Chondrocyte (in vitro differentiated cells): Measurements from ENCODE around the gene NRXN2. TPM values are rescaled to one million over a fixed set of nuclear protein-coding genes. Genes with fewer than 3 reads are reported as not detected.

ENCODE experiments used
- DNase-seq: peaks from one replicate; pipeline ENCODE4 v3.0.0; 2021; ENCODE audit warnings: mixed read lengths, low spot score
- H3K27ac Mint-ChIP-seq: one replicate; pipeline ENCODE4 v1.8.0; 2021; ENCODE audit warnings: mild to moderate bottlenecking, moderate library complexity, mixed read lengths; ENCODE audit not compliant: unreplicated experiment
- H3K27me3 Mint-ChIP-seq: 2 replicates; pipeline ENCODE4 v1.8.0; 2021; ENCODE audit warnings: low read depth, mixed read lengths
- H3K36me3 Mint-ChIP-seq: 2 replicates; pipeline ENCODE4 v1.8.0; 2021; ENCODE audit warnings: low read depth, mixed read lengths
- H3K4me1 Mint-ChIP-seq: 2 replicates; pipeline ENCODE4 v1.8.0; 2021; ENCODE audit warnings: low read depth, mild to moderate bottlenecking, mixed read lengths
- H3K4me3 Mint-ChIP-seq: one replicate; pipeline ENCODE4 v1.8.0; 2021; ENCODE audit warnings: mild to moderate bottlenecking, moderate library complexity, mixed read lengths; ENCODE audit not compliant: unreplicated experiment
- H3K9me3 Mint-ChIP-seq: 2 replicates; pipeline ENCODE4 v1.8.0; 2021; ENCODE audit warnings: low read depth, mixed read lengths
- total RNA-seq: library from RNA; stranded (reverse); gene quantifications from 3 replicates; pipeline ENCODE4 v1.2.1, GENCODE V29; 2021
- TF ChIP-seq, protein P1 (sequence below): fragments of 200-600 bp; sonication (generic); IDR thresholded peaks from 2 replicates; pipeline ENCODE4 v1.5.0; 2021; ENCODE audit warnings: antibody characterized with exemption, mild to moderate bottlenecking, moderate library complexity

NRXN2 gene
- total RNA-seq, 1 donor from 2014 or later: 1.8 TPM

DNA sequence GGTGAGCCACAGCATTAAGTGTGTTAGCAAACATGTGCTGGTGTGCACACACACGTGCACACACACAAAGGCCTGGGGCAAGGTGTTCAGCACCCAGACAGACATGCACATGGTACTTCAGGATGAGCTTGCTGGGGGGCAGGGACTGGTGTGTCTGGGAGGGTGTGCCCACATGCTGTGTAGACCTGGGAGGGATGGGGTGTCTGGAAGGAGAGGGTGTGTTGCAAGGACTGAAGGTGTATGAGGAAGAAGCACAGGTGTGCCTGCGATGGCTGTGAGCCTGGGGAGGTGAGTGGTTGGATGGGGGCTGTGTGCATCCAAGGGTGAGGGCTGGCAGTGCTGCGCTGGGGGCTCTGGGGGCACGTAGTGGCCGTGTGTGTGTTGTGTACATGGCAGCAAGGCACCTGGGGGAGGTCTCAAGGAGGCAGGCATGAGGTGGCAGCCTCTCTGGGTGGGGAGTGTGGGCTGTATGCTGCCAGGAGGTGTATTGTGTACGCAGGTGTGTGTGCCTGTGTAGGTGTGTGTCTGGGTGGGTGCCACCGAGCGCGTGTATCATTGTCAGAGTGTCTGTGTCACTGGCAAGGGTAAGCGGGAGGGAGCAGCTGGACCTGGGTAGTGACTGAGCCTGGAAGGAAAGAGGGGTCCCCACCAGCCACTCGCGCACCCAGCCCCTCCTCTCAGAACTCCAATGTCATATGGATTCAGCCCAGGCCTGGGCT, 2.2 kb downstream of the NRXN2 start:
- Mint-ChIP-seq H3K9me3 (no peaks in the 10 kb centered on the region), H3K4me3 (no peak overlapping the region), H3K4me1 (no peaks in the 10 kb centered on the region), H3K27me3 (peaks cover 71% of the 10 kb centered on the region), H3K27ac (no peak overlapping the region), H3K36me3 (no peaks in the 10 kb centered on the region)
- TF ChIP-seq, protein P1, sequence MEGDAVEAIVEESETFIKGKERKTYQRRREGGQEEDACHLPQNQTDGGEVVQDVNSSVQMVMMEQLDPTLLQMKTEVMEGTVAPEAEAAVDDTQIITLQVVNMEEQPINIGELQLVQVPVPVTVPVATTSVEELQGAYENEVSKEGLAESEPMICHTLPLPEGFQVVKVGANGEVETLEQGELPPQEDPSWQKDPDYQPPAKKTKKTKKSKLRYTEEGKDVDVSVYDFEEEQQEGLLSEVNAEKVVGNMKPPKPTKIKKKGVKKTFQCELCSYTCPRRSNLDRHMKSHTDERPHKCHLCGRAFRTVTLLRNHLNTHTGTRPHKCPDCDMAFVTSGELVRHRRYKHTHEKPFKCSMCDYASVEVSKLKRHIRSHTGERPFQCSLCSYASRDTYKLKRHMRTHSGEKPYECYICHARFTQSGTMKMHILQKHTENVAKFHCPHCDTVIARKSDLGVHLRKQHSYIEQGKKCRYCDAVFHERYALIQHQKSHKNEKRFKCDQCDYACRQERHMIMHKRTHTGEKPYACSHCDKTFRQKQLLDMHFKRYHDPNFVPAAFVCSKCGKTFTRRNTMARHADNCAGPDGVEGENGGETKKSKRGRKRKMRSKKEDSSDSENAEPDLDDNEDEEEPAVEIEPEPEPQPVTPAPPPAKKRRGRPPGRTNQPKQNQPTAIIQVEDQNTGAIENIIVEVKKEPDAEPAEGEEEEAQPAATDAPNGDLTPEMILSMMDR: no peak
- DNase-seq: peak; percentile 63

DNA sequence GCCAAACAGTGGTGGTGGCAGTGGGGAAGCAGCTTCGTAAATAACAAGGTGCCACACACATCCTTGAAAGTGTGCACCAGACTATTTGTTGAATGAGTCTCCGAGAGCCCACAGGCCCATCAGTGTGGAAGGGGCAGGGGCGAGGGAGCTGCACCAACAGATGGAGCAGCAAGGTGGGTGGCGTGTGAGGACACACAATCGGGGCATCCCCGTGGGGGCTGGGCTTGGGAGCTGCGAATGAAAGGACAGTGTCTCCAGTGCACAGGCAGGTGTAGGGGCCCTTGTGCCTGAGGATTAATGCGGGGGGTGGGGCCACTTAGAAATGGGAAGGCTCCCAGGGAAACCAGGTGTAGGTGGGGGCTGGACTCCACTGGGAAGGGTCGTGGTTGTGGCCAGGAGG, 2.8 kb downstream of the NRXN2 start:
- Mint-ChIP-seq H3K9me3 (no peaks in the 10 kb centered on the region), H3K4me1 (no peaks in the 10 kb centered on the region), H3K36me3 (no peaks in the 10 kb centered on the region), H3K27ac (no peak overlapping the region), H3K27me3 (peaks cover 72% of the 10 kb centered on the region), H3K4me3 (no peak overlapping the region)
- TF ChIP-seq, protein P1: no peak
- peak; percentile 91 for DNase-seq

DNA sequence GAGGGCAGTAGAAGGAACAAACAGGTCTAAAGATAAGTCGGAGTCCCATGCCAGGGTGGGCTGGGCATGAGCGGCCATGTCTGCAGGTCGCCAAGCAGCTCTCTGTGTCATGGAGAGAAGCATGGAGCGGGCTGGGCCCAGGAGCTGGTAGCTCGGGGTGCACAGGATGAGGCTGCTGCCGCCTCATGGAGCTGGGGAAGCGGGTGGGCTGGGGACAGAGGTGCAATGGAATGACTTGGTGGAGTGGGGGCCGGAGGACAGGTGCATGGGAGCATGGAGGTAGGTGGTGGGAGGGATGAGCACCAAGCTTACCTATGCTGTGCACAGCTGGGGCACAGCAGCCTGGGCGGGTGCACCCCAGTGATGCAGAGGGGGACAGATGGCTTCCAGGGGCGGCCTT, 3.6 kb downstream of the NRXN2 start:
- Mint-ChIP-seq H3K27ac (no peak overlapping the region), H3K9me3 (no peaks in the 10 kb centered on the region), H3K36me3 (no peaks in the 10 kb centered on the region), H3K4me3 (no peak overlapping the region), H3K27me3 (peaks cover 79% of the 10 kb centered on the region), H3K4me1 (no peaks in the 10 kb centered on the region)
- TF ChIP-seq, protein P1: no peak
- DNase-seq: peak; percentile 83

DNA sequence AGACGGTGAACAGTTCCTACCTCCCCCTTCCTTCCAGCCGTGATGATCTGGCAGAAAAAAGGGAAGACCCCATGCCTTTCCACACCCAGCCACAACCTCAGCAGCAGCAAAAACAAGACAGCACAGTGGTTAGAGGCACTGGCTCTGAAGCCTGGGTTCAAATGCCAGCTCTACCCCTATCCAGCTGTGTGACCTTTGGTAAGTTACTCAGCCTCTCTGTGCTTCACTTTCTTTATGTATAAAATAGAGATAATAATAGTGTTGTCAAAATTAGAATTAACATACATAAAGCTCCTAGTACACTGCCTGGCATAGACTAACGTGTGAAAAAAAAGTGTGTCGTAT, 4.2 kb downstream of the NRXN2 start:
- no peak overlapping the region for H3K27ac Mint-ChIP-seq
- H3K9me3 Mint-ChIP-seq: no peaks in the 10 kb centered on the region
- H3K36me3 Mint-ChIP-seq: no peaks in the 10 kb centered on the region
- no peak overlapping the region for H3K4me3 Mint-ChIP-seq
- TF ChIP-seq, protein P1: no peak
- no peaks in the 10 kb centered on the region for H3K4me1 Mint-ChIP-seq
- H3K27me3 Mint-ChIP-seq: peaks cover 81% of the 10 kb centered on the region
- no peak for DNase-seq

DNA sequence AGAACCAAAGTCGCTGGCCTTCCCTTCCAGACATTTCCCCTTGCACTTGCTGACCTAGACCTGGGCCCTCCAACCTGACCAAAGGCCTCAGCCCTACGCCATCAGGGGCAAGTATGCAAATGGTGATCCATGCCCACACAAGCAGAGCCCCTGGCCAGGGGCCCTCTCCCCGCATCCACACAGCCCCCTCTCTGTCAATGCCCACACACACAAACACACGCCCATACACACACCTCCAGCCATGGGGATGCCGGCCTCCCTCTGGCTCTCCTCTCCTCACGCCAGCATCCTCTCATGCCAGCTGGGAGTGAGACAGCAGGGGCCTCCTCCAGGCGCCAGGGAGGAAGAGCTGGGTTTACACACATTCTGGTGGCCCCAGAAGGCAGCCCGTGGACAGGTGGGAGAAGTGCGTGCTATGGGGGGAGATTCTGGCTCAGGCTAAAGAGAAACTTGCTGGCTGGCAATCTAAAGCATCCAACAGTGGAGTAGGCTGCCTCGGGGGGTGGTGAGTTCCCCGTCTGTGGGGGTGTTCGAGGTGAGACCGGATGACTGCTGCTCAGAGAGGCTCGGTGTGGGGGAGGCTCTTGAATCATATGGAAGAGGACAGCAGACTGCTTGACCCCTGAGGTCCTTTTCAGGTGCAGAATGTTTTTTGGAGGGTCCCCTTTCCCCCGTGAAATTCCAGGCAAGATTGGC, 4.8 kb downstream of the NRXN2 start:
- TF ChIP-seq, protein P1: no peak
- Mint-ChIP-seq H3K27me3 (peaks cover 81% of the 10 kb centered on the region), H3K4me1 (no peaks in the 10 kb centered on the region)

More for the DNA sequence above, 4.8 kb downstream of the NRXN2 start:
- Mint-ChIP-seq H3K36me3 (no peaks in the 10 kb centered on the region), H3K9me3 (no peaks in the 10 kb centered on the region), H3K4me3 (no peak overlapping the region), H3K27ac (no peak overlapping the region)
- DNase-seq: peak; percentile 70
